ENCODE measurements around the gene TOB1. TPM values are rescaled to one million over a fixed set of nuclear protein-coding genes. Genes with fewer than 3 reads are reported as not detected.

Gene TOB1
- total and polyA plus RNA-seq, 2 experiments from 2014 or later = 29.9 to 35.4 TPM

GRCh38 chr17:50837286-50837979 is 28.7 kb downstream of the TOB1 start:
- DNase-seq (ENCODE audit: low read depth in 1 of 2, low spot score in 1 of 2) = no peak
- Histone ChIP-seq H3K4me3 (no peak overlapping the region), H3K27ac (no peak overlapping the region), H3K4me1 (ENCODE audit: low read depth) (peaks cover 15% of the 10 kb centered on the region), H3K27me3 (no peaks in the 10 kb centered on the region), H3K9me3 (ENCODE audit: low read depth) (no peaks in the 10 kb centered on the region), H3K36me3 (no peaks in the 10 kb centered on the region)
- no peak for TF ChIP-seq CTCF (IDR thresholded peaks at IDR 0.05; ENCODE audit: low read depth, low read length)

GRCh38 chr17:50836826-50837225 is 29.3 kb downstream of the TOB1 start:
- Histone ChIP-seq H3K4me3 (no peak overlapping the region), H3K36me3 (no peaks in the 10 kb centered on the region), H3K4me1 (ENCODE audit: low read depth) (peaks cover 15% of the 10 kb centered on the region), H3K9me3 (ENCODE audit: low read depth) (no peaks in the 10 kb centered on the region), H3K27me3 (no peaks in the 10 kb centered on the region), H3K27ac (no peak overlapping the region)
- TF ChIP-seq CTCF (IDR thresholded peaks at IDR 0.05; ENCODE audit: low read depth, low read length) = no peak
- DNase-seq (ENCODE audit: low read depth in 1 of 2, low spot score in 1 of 2) = no peak

- H3K4me3 ChIP-seq = no peak within 1 kb of the TSS
- H3K9me3 ChIP-seq (ENCODE audit: low read depth) = no peaks in the 10 kb centered on the region
- no peaks in the 10 kb centered on the region for H3K27me3 ChIP-seq
- peak within 1 kb of the TSS; percentile 22 for H3K27ac ChIP-seq
- no peak for DNase-seq (ENCODE audit: low read depth in 1 of 2, low spot score in 1 of 2)
- no peaks in the 10 kb centered on the region for H3K36me3 ChIP-seq
- no peak for TF ChIP-seq CTCF (IDR thresholded peaks at IDR 0.05; ENCODE audit: low read depth, low read length)
- peaks cover 22% of the 10 kb centered on the region for H3K4me1 ChIP-seq (ENCODE audit: low read depth)
Observed at GRCh38 chr17:50835301-50836234, 30.6 kb downstream of the TOB1 start, which contains the start of gene WFIKKN2. TSS of gene WFIKKN2 (plus strand) at chr17:50835586. CDS start at chr17:50835938, 352 bp downstream.

GRCh38 chr17:50834429-50835300 is 31.5 kb downstream of the TOB1 start:
- no peak overlapping the region for H3K4me3 ChIP-seq
- H3K4me1 ChIP-seq (ENCODE audit: low read depth) = peaks cover 22% of the 10 kb centered on the region
- peak; percentile 40 to 62 for DNase-seq (ENCODE audit: low read depth in 1 of 2, low spot score in 1 of 2)
- H3K36me3 ChIP-seq = no peaks in the 10 kb centered on the region
- TF ChIP-seq CTCF (IDR thresholded peaks at IDR 0.05; ENCODE audit: low read depth, low read length) = no peak
- peak overlapping the region; percentile 22 for H3K27ac ChIP-seq
- no peaks in the 10 kb centered on the region for H3K9me3 ChIP-seq (ENCODE audit: low read depth)
- no peaks in the 10 kb centered on the region for H3K27me3 ChIP-seq
